DND-41 (cell line): Measurements from ENCODE around the gene MSRB3.

Experiments
- ATAC-seq: fragments of 200-7000 bp; cut with Tn5 transposase; 3 replicates; pipeline ENCODE4 v1.9.1; 2021; ENCODE audit warnings: low read depth; ENCODE audit not compliant: insufficient read depth
- DNase-seq: peaks from one replicate; pipeline ENCODE4 v3.0.0-alpha.2; 2020
- H2AFZ ChIP-seq: 2 replicates; pipeline ENCODE4 v1.6.0; 2012; ENCODE audit warnings: low read depth, low read length
- H3K27ac ChIP-seq: 2 replicates; pipeline ENCODE4 v1.5.1; 2012; ENCODE audit warnings: low read length, inconsistent platforms
- H3K27me3 ChIP-seq: fragments of 200-600 bp; sonication (generic); 2 replicates; pipeline ENCODE4 v1.6.0; 2012; ENCODE audit warnings: low read length, mild to moderate bottlenecking, inconsistent platforms; ENCODE audit not compliant: insufficient read depth, poor library complexity
- H3K36me3 ChIP-seq: 2 replicates; pipeline ENCODE4 v1.5.1; 2012; ENCODE audit warnings: low read length, inconsistent platforms; ENCODE audit not compliant: insufficient read depth
- H3K4me1 ChIP-seq: 2 replicates; pipeline ENCODE4 v1.5.1; 2012; ENCODE audit warnings: mild to moderate bottlenecking, low read length; ENCODE audit not compliant: insufficient read depth
- H3K4me2 ChIP-seq: 2 replicates; pipeline ENCODE4 v1.6.0; 2012; ENCODE audit warnings: mild to moderate bottlenecking, moderate library complexity, low read length, inconsistent platforms; ENCODE audit not compliant: insufficient read depth
- H3K4me3 ChIP-seq, 2 experiments: fragments of 200-600 bp in 1 of 2; shearing (Covaris generic) in 1 of 2; 2 replicates each; pipeline ENCODE4 v1.5.1; 2012 to 2016; ENCODE audit warnings: inconsistent platforms in 2 of 2, low read length in 2 of 2, mild to moderate bottlenecking in 2 of 2, low read depth in 1 of 2, moderate library complexity in 1 of 2
- H3K79me2 ChIP-seq: 2 replicates; pipeline ENCODE4 v1.6.0; 2012; ENCODE audit warnings: low read length, inconsistent platforms; ENCODE audit not compliant: insufficient read depth
- H3K9ac ChIP-seq: 2 replicates; pipeline ENCODE4 v1.6.0; 2012; ENCODE audit warnings: low read depth, mild to moderate bottlenecking, inconsistent platforms, low read length, moderate library complexity
- H3K9me3 ChIP-seq: 2 replicates; pipeline ENCODE4 v1.5.1; 2012; ENCODE audit warnings: low read length, moderate library complexity, mild to moderate bottlenecking, inconsistent platforms; ENCODE audit not compliant: insufficient read depth, severe bottlenecking
- H4K20me1 ChIP-seq: 2 replicates; pipeline ENCODE4 v1.6.0; 2012; ENCODE audit warnings: low read length; ENCODE audit not compliant: insufficient read depth
- EZH2 ChIP-seq: IDR thresholded peaks from 3 replicates; pipeline ENCODE4 v1.6.1; 2012; ENCODE audit warnings: borderline replicate concordance, low read depth, mild to moderate bottlenecking, moderate library complexity, low read length, inconsistent platforms; ENCODE audit not compliant: severe bottlenecking
- TF ChIP-seq, protein P1 (sequence below): IDR thresholded peaks from 2 replicates; pipeline ENCODE4 v1.5.1; 2012; ENCODE audit warnings: borderline replicate concordance, low read length, moderate library complexity, mild to moderate bottlenecking; ENCODE audit not compliant: poor library complexity, severe bottlenecking; ENCODE audit errors: extremely low read depth

Gene MSRB3

DNA sequence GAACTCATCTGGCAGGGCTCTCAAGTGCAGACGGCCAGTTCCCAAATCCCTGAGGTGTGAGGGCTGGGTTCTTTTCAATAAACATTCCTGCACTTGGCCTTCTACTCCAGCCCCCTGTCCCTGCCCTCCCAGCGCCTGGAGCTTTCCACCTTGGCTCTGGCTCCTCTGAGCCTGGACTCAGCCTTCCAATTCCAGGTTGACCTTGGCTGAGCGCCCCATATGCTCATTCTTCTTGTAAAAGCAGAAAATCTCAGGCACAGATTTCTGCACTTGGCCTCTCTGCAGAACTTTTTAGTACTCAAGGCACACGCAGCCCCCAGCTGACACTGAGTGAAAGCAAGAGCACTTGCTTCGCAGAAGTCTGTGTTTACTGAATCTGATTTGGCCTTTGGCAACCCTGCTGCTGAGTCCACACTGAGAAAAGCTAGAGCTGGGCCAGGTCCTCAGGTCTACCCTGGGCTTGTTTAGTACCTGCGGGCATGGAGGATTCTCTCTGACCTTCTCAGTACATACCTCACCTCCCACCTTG lies 222.7 kb downstream of the MSRB3 start:
- H3K27ac ChIP-seq: no peak overlapping the region
- H3K4me3 ChIP-seq: no peak overlapping the region

DNA sequence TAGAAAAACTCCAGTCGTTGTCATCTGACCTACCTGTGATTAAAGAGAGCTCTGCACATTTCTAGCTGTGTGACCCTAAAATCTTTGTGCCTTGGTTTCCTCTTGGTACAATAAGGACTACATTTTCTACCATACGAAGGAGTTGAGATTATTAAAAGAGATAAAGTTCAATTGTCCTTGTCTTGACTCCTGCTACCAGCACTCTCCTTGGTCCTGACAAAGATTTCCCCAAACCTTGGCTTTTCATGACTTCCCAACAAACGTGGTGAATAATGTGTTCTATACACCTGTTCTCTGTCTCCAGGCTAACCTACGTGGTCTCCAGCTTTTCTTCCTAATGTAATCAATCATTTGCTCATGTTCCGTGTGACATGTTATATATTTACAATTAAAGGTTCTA lies 223.5 kb downstream of the MSRB3 start:
- Histone ChIP-seq H3K36me3 (no peaks in the 10 kb centered on the region), H3K27ac (no peak overlapping the region), H3K9me3 (no peaks in the 10 kb centered on the region), H3K4me3 (no peak overlapping the region), H3K27me3 (peaks cover 7% of the 10 kb centered on the region), H3K4me2 (no peak overlapping the region), H3K9ac (no peak overlapping the region), H3K79me2 (no peaks in the 10 kb centered on the region), H4K20me1 (no peaks in the 10 kb centered on the region), H2AFZ (no peak overlapping the region), H3K4me1 (no peaks in the 10 kb centered on the region)
- no peak for TF ChIP-seq EZH2
- TF ChIP-seq, protein P1, sequence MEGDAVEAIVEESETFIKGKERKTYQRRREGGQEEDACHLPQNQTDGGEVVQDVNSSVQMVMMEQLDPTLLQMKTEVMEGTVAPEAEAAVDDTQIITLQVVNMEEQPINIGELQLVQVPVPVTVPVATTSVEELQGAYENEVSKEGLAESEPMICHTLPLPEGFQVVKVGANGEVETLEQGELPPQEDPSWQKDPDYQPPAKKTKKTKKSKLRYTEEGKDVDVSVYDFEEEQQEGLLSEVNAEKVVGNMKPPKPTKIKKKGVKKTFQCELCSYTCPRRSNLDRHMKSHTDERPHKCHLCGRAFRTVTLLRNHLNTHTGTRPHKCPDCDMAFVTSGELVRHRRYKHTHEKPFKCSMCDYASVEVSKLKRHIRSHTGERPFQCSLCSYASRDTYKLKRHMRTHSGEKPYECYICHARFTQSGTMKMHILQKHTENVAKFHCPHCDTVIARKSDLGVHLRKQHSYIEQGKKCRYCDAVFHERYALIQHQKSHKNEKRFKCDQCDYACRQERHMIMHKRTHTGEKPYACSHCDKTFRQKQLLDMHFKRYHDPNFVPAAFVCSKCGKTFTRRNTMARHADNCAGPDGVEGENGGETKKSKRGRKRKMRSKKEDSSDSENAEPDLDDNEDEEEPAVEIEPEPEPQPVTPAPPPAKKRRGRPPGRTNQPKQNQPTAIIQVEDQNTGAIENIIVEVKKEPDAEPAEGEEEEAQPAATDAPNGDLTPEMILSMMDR: no peak
- DNase-seq (no peak), ATAC-seq (no peak)

More for the DNA sequence above, 222.7 kb downstream of the MSRB3 start:
- H3K4me2 ChIP-seq: no peak overlapping the region
- ATAC-seq (no peak), DNase-seq (no peak)
- H3K79me2 ChIP-seq: no peaks in the 10 kb centered on the region
- no peak overlapping the region for H3K9ac ChIP-seq
- H3K36me3 ChIP-seq: no peaks in the 10 kb centered on the region
- no peaks in the 10 kb centered on the region for H3K4me1 ChIP-seq
- peaks cover 7% of the 10 kb centered on the region for H3K27me3 ChIP-seq
- H2AFZ ChIP-seq: no peak overlapping the region
- H4K20me1 ChIP-seq: no peaks in the 10 kb centered on the region
- H3K9me3 ChIP-seq: no peaks in the 10 kb centered on the region
- no peak for TF ChIP-seq EZH2
- TF ChIP-seq, protein P1: no peak

DNA sequence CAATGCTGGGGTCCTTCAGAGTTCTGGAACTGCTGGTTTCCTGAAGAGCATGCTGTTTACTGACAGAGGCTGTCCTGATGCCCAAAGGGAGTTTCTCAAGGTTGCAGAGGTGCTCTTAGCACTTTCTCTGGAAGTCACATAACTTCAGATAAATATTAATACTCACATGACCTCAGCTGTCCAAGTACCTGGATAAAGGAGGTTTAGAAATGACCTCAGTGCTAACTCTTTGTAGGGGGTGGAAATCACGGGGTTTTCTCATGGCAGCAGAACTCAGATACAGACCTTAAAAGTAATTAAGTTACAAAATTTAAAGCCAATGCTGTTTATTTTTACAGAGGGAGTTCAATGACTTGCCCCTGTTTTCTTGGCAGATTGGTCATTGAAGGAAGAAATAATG lies 225.9 kb downstream of the MSRB3 start:
- Histone ChIP-seq H3K36me3 (no peaks in the 10 kb centered on the region), H3K27me3 (peaks cover 3% of the 10 kb centered on the region), H3K79me2 (no peaks in the 10 kb centered on the region), H3K27ac (no peak overlapping the region), H3K4me1 (no peaks in the 10 kb centered on the region), H4K20me1 (no peaks in the 10 kb centered on the region), H3K9ac (no peak overlapping the region), H3K4me3 (no peak overlapping the region), H3K9me3 (no peaks in the 10 kb centered on the region), H3K4me2 (no peak overlapping the region), H2AFZ (no peak overlapping the region)
- DNase-seq (no peak), ATAC-seq (no peak)
- TF ChIP-seq EZH2: no peak
- TF ChIP-seq, protein P1: no peak
